ENCODE data around the gene PRAMEF9.
"Not testable (repeated sequence)": the region's sequence is repeated elsewhere in the genome, so short reads cannot be mapped to it uniquely, and the experiment has no call there.

The PRAMEF9 gene

DNA sequence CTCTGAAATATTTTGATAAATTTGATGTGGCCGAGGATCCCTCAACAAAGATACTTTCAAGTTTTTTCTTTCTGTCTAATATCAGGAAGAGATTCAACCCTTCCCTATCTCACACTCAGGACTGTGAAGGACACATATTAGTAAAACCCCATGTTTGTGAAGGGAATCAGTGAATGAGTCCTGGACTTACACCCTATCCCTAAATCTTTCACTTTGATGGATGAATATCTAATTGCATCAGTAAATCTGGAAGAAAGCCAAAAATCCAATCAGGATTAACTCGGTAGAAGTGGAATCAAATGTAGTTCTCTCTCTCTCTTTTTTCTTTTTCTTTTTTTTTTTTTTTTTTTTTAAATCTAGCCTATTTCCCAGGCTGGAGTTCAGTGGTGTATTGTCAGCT, at the start of gene PRAMEF9:
PRAMEF9 (plus strand) TSS at position 301 of the 400 bp plus-strand sequence. CDS start 3,433 bp downstream, outside the sequence.
- DNase-seq (ENCODE audit: extremely low read depth in 1 of 2, low read depth in 1 of 2), result not testable (repeated sequence)

DNA sequence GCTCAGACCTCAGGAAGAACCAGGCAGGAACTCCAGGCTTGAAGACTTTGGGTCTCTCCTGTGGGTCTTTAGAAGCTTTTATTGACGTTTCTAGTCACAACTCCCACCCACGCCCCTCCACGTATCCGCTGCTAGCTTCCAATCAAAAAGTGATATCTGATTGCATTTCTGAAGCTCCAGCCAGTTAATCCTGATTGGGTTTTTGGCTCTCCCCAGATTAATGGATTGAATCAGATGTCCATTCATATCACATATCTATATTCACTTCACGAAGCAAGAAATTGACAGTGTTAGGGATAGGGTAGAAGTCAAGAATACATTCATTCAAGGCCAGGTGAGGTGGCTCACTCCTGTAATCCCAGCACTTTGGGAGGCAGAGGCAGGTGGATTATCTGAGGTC, 15.7 kb upstream of the PRAMEF9 start, which contains the start of gene PRAMEF26:
PRAMEF26 (minus strand) TSS at position 101 of the 400 bp plus-strand sequence. CDS start 2,914 bp downstream, outside the sequence.
- DNase-seq (ENCODE audit: extremely low read depth in 1 of 2, low read depth in 1 of 2), result not testable (repeated sequence)

DNA sequence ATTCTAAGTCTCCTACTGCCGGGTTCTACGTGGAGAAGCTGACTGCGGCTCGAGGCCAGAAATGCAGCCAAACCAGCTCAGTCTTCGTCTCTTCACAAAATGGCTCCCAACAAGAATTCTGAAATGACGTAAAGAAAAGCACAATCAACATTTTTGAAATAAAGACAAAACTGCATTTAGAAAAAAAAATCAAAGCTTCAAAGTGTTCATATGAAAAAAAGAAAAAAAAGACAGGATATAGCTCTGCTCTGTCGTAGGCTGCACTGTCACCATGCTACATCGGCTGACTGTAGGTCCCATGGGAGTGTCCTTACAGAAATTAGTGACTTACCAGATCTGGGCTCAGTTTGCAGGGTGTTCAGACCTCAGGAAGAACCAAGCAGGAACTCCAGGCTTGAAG, 6.1 kb upstream of the PRAMEF9 start, which contains the start of gene HNRNPCL4:
HNRNPCL4 (minus strand) TSS at position 101 of the 400 bp plus-strand sequence. CDS start 164 bp downstream, outside the sequence.
- not testable (repeated sequence) for DNase-seq (ENCODE audit: extremely low read depth in 1 of 2, low read depth in 1 of 2)

DNA sequence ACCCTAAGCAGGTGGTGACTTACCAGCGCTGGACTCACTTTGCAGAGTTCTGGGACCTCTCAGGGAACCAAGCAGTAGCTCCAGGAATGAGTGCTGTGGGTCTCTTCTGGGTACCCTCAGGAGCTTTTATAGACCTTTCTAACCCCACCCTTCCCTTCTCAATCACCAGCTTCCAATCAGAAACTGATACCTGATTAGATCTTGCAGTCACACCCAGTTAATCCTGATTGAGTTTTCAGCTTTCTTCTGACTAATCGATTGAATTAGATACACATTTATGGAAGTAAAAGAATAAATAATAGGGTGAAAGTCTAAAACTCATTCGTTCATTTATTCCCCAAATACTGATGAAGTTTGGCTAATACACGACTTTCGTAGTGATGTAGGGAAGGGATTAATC, 29.7 kb downstream of the PRAMEF9 start, which contains the start of gene PRAMEF13:
PRAMEF13 (minus strand) TSS at position 101 of the 400 bp plus-strand sequence. CDS start 1,820 bp downstream, outside the sequence.
- DNase-seq (ENCODE audit: extremely low read depth in 1 of 2, low read depth in 1 of 2), result not testable (repeated sequence)

DNA sequence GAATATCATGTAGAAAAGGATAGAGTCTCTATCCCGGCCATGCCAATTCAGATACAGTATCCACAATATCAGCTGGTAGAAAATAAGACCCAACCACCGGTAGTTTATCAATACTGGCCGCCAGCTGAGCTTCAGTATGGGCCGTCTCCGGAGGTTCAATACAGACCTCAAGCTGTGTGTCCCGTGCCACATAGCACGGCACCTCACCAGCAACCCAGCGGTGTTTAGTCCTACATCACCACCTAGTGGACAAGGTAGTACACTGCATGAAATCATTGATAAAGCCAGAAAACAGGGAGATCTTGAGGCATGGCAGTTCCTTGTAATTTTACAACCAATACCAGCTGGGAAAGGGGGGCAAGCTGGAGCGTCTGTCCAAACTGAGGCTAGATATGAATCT, 37.1 kb downstream of the PRAMEF9 start:
- not testable (repeated sequence) for DNase-seq (ENCODE audit: extremely low read depth in 1 of 2, low read depth in 1 of 2)

DNA sequence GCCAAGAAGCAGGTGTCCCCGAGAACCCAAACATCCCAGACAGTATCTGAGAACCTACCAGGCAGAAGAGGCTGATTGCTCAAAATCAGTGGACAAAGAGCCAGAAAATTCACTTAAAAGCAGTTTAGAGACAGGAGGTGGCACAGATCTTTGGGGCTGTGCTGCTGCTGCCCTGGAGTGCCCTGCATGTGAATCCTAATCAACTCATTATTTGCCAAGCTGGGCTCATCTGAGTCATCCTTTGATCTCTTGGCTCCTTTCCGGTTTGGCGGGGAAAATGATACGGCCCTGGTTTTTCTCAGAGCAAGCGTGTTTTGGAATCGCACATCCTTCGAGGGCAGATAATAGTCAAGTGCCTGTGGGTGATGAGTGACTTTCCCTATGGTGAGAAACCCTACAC, 45.0 kb downstream of the PRAMEF9 start:
- not testable (repeated sequence) for DNase-seq (ENCODE audit: extremely low read depth in 1 of 2, low read depth in 1 of 2)

DNA sequence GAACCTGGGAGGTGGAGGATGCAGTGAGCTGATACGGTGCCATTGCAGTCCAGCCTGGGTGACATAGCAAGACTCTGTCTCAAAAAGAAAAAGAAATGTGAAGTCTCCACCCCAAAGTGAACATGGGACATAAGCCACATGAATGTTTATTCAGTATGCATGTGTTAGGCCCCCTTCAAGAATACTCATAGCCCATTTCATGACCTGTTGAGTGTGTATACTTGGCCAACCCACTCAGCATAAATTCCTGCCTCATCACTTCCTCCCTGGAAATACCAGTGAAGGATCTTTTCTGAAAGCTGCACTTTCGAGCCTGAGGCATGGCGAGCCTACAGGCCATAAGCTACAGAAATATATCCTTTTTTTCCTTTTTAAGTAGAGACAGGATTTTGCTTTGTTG, 47.6 kb downstream of the PRAMEF9 start:
- not testable (repeated sequence) for DNase-seq (ENCODE audit: extremely low read depth in 1 of 2, low read depth in 1 of 2)

DNA sequence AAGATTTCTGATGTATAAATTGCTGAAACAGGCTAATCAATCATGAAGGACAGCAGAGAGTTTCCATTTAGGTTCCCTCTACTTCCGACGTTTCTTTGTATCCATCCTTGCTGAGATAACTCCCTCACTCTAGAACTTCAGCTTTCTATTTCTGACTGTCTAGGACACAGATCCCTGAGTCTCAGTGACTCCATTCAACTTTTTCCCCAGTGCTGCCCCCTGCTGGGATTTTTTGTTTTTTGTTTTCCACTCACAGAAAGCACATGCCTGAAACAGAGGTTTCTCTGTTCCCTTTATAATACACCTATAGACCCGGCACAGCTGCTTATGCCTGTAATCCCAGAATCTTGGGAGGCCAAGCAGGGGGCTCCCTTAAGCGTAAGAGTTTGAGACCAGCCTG, 51.1 kb downstream of the PRAMEF9 start:
- DNase-seq (ENCODE audit: extremely low read depth in 1 of 2, low read depth in 1 of 2), result not testable (repeated sequence)

DNA sequence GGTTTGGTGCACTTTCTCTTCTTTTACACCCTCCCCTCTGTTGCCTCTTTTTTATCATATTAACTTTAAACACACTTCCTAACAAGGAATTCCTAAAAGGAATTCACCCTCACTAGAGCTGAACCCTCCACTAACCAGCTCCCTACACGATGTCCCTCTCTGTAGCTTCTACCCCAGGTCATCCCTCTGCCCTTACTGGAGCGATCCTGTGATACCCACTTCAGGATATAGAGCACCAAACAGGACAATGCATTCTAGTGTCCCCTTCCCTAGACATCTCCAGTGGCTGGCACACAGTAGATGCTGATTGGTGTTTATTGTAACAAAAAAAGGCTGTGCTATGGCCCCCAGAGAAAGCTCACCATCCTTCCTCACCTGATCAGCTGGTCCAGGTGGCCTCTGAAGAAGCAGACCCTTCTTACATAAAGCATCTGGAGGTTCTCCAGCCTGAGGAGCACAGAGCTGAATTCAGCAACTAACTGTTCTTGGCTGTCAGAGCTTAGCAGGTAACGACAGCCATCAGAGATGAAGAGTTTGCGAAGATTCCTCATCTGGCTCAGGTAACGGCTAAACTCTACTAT, 52.9 kb downstream of the PRAMEF9 start:
- DNase-seq (ENCODE audit: extremely low read depth in 1 of 2, low read depth in 1 of 2), result no peak

DNA sequence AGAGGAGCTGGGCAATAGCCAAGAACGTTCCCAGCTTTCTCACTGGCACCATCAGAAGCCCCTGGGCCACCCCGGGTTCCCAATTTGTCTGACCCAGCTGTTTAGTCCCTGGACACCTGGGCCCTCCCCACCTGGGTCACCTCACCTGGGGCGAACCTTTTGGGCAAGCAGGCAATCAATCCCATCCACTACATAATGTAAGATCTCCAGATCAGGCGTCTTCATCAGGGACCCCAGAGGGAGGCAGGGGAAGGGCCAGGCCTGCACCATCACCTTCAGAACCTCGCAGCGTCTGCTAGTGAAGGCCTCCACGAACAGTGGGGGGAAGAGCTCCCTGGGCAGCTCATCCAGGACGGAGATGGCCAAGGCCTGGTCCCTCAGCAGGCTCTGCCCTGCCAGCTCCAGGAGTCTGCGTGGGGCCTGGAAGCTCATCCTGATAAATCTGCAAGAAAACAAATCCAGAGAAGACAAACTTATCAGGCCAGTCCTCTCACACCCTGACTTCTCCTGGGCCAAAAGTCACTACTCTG, 54.1 kb downstream of the PRAMEF9 start, which contains the start of gene PRAMEF18:
PRAMEF18 (minus strand) TSS at position 480 of the 530 bp plus-strand sequence; CDS start at position 432, 48 bp downstream.
- DNase-seq (ENCODE audit: extremely low read depth in 1 of 2, low read depth in 1 of 2), result not testable (repeated sequence)

DNA sequence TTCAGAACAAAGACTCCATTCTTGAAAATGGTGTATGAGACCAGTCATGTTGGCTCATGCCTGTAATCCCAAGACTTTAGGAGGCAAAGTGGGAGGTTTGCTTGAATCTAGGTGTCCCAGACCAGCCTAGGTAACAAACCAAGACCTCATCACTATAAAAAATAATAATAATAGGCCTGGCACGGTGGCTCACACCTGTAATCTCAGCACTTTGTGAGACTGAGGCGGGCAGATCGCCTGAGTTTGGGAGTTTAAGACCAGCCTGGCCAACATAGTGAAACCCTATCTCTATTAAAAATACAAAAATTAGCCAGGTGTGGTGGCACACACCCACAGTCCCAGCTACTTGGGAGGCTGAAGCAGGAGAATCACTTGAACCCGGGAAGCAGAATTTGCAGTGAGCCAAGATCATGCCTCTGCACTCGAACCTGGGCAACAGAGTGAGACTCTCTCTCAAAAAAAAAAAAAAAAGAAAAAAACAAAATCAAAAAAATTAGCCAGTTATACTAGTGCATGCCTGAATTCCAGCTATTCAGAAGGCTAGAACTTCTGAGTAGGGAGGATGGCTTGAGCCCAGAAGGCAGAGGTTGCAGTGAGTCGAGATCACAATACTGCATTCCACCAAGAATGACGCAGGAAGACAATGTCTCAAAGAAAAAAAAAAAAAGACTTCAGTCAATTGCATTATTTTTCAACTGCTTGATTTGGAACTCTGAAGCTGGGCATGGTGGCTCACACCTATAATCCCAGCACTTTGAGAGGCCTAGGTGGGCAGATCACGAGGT, 55.8 kb downstream of the PRAMEF9 start:
- not testable (repeated sequence) for DNase-seq (ENCODE audit: extremely low read depth in 1 of 2, low read depth in 1 of 2)

DNA sequence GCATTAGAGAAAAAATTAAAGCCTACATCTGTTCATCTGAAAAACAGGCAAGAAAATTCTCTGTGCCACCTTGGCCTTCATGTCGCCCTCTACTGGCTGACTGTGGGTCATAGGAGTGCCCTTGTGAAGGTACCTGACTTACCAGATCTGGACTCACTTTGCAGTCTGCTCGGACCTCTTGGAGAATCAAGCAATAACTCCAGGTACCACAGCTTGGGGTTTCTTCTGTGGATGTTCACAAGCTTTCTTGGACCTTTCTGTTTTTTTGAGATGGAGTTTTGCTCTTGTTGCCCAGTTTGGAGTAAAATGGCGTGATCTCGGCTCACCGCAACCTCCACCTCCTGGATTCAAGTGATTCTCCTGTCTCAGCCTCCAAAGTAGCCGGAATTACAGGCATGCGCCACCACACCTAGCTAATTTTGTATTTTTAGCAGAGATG, 56.7 kb downstream of the PRAMEF9 start:
- DNase-seq (ENCODE audit: extremely low read depth in 1 of 2, low read depth in 1 of 2), result peak in 1 of 2 donors; percentile 11
